T-cell (primary cell): Measurements from ENCODE around the gene DCAF6. TPM values are rescaled to one million over a fixed set of nuclear protein-coding genes. Genes with fewer than 3 reads are reported as not detected.

Experiments used
- ATAC-seq, 4 experiments: fragments of 200-7000 bp in 3 of 4; fragments of 150-1000 bp in 1 of 4; cut with Tn5 transposase; replicated peaks in 1 of 4; 1 replicate in 3 of 4; 2 replicates in 1 of 4; pipeline ENCODE4 v1.10.0; 2021; ENCODE audit warnings: moderate library complexity in 3 of 4, mild to moderate bottlenecking in 2 of 4, moderate number of reproducible peaks in 1 of 4
- CTCF ChIA-PET, 2 donors: fragments of 300-600 bp; sonication (Branson Sonifier 250); formaldehyde crosslinking; loops; one replicate each; lab custom pipeline; 2022; ENCODE audit warnings: antibody characterized with exemption in 2 of 2; lab: Charles Lee
- POLR2A ChIA-PET, 2 donors: fragments of 300-600 bp; sonication (Branson Sonifier 250); formaldehyde crosslinking; loops; one replicate each; lab custom pipeline; 2022; ENCODE audit warnings: antibody characterized with exemption in 2 of 2; lab: Charles Lee
- DNase-seq, 35 experiments: peaks; one replicate each; pipeline versions ENCODE4 v3.0.0 to v3.0.0-alpha.2; 2013 to 2023
- H3K27ac ChIP-seq: one replicate; pipeline ENCODE4 v1.5.1; 2013; ENCODE audit warnings: low read length
- H3K27me3 ChIP-seq, 2 experiments: replicated peaks in 1 of 2; 1 replicate in 1 of 2; 2 replicates in 1 of 2; pipeline versions ENCODE4 v1.6.1 to v1.7.0; 2013; ENCODE audit warnings: low read length in 1 of 2, mixed read lengths in 1 of 2; ENCODE audit not compliant: control insufficient read depth in 2 of 2, insufficient read depth in 2 of 2; ENCODE audit errors: extremely low read depth in 1 of 2
- H3K36me3 ChIP-seq, 2 donors: 1 replicate in 1 of 2; 2 replicates in 1 of 2; pipeline versions ENCODE4 v1.6.1 to v1.7.0; 2013; ENCODE audit warnings: low read length in 1 of 2; ENCODE audit not compliant: control insufficient read depth in 2 of 2, insufficient read depth in 1 of 2; ENCODE audit errors: extremely low read depth in 1 of 2
- H3K4me1 ChIP-seq, 2 experiments: 1 replicate in 1 of 2; 2 replicates in 1 of 2; pipeline versions ENCODE4 v1.6.1 to v1.7.0; 2013; ENCODE audit warnings: low read length in 2 of 2, mixed read lengths in 1 of 2; ENCODE audit not compliant: insufficient read depth in 2 of 2, control insufficient read depth in 1 of 2; ENCODE audit errors: extremely low read depth in 1 of 2
- H3K4me3 ChIP-seq, 2 donors: 1 replicate in 1 of 2; 2 replicates in 1 of 2; pipeline versions ENCODE4 v1.5.1 to v1.7.0; 2013; ENCODE audit warnings: mild to moderate bottlenecking in 2 of 2, low read length in 1 of 2, moderate library complexity in 1 of 2; ENCODE audit not compliant: control insufficient read depth in 1 of 2; ENCODE audit errors: extremely low read depth in 1 of 2
- H3K9me3 ChIP-seq: 2 replicates; pipeline ENCODE4 v1.7.0; 2013
- H3K27ac Mint-ChIP-seq, 2 donors: one replicate each; pipeline ENCODE4 v1.8.0; 2020 to 2021; ENCODE audit warnings: mild to moderate bottlenecking in 2 of 2, mixed read lengths in 2 of 2
- H3K27me3 Mint-ChIP-seq, 2 donors: one replicate each; pipeline ENCODE4 v1.8.0; 2021 to 2022; ENCODE audit warnings: mixed read lengths in 2 of 2
- H3K36me3 Mint-ChIP-seq: one replicate; pipeline ENCODE4 v1.8.0; 2021; ENCODE audit warnings: mixed read lengths
- H3K4me1 Mint-ChIP-seq, 3 donors: one replicate each; pipeline ENCODE4 v1.8.0; 2020 to 2022; ENCODE audit warnings: mixed read lengths in 3 of 3, mild to moderate bottlenecking in 1 of 3
- H3K4me3 Mint-ChIP-seq, 3 donors: one replicate each; pipeline ENCODE4 v1.8.0; 2020 to 2022; ENCODE audit warnings: mild to moderate bottlenecking in 3 of 3, mixed read lengths in 3 of 3, moderate library complexity in 3 of 3
- H3K9me3 Mint-ChIP-seq, 3 donors: one replicate each; pipeline ENCODE4 v1.8.0; 2020 to 2022; ENCODE audit warnings: mixed read lengths in 3 of 3
- WGBS: methylation state at CpG from one replicate; pipeline ENCODE4 v1.1.5; 2013; ENCODE audit warnings: missing lambda C conversion rate; ENCODE audit not compliant: insufficient coverage; 5-methylcytosine and 5-hydroxymethylcytosine counted together
- total RNA-seq, 35 experiments: library from RNA in 6 of 35; stranded (reverse) in 6 of 35; fragments of 120-200 nt in 1 of 35; gene quantifications; one replicate each; pipeline versions ENCODE4 v1.2.1 to v1.2.4 and lab custom pipeline; 2013 to 2026

The DCAF6 gene
- total RNA-seq, 5 donors from 2014 or later (not counting 1 experiment from before 2014, with no cell fraction given) = 21.6 to 27.4 (median 26.9) TPM

DNA sequence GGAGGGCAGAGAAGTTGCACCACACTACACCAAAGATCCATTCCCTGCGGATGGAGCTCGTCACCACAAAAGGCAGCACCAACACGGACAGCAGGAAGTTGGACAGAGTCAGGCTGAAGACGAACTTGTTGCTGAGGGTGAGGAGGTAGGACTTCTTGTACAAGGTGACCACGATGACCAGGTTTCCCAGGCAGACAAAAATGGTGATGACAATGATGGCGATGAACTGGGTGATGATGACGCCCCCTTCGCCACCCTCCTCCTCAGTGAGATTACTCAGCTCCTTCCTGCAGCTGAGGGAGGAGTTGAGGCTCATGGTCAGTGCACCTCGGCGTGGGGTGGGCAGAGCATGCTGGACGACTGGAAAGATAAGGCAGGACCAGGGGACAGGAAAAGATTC lies 168.1 kb downstream of the DCAF6 start:
- no CpG with 5 or more reads among the region's 11 CpGs for WGBS
- DNase-seq = no peak

DNA sequence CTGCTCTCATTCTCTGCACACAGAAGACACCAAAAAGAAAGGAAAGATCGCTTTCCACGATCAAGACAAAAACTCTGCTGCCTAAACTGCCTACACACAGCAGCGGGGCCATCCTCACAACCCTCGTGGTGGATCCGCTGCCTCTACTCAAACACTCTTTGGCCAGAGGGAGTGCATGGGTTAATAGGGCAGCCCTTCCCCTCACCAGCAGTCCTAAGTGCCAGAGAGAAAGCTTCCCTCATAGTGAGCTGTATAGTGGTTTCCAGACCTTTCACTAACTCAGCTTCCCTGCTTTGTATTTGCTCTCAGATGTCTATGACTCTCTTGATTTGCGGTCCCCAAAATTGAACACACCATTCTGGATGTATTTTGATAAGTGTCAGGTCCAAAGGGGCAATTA lies 169.4 kb downstream of the DCAF6 start:
- Histone ChIP-seq H3K4me3 (no peak overlapping the region), H3K4me1 (no peaks in the 10 kb centered on the region), H3K27ac (no peak overlapping the region), H3K27me3 (peaks cover 0 to 12% of the 10 kb centered on the region in 2 experiments), H3K9me3 (no peaks in the 10 kb centered on the region), H3K36me3 (no peaks in the 10 kb centered on the region)
- no CpG with 5 or more reads among the region's 6 CpGs for WGBS
- H3K27ac Mint-ChIP-seq = no peak overlapping the region
- ATAC-seq (no peak), DNase-seq (no peak)
- H3K27me3 Mint-ChIP-seq = peaks cover 9% of the 10 kb centered on the region in 2 donors
- H3K9me3 Mint-ChIP-seq = no peaks in the 10 kb centered on the region
- ChIA-PET CTCF (no interaction called here), POLR2A (no interaction called here)
- no peak overlapping the region for H3K4me3 Mint-ChIP-seq
- H3K4me1 Mint-ChIP-seq = no peaks in the 10 kb centered on the region
- H3K36me3 Mint-ChIP-seq = no peaks in the 10 kb centered on the region

More for the DNA sequence above, 168.1 kb downstream of the DCAF6 start:
- Histone ChIP-seq H3K9me3 (no peaks in the 10 kb centered on the region), H3K36me3 (no peaks in the 10 kb centered on the region), H3K4me1 (no peaks in the 10 kb centered on the region), H3K4me3 (no peak overlapping the region), H3K27me3 (peaks cover 0 to 12% of the 10 kb centered on the region in 2 experiments), H3K27ac (no peak overlapping the region)
- Mint-ChIP-seq H3K9me3 (no peaks in the 10 kb centered on the region), H3K4me3 (no peak overlapping the region), H3K27me3 (peaks cover 9% of the 10 kb centered on the region in 2 donors), H3K27ac (no peak overlapping the region), H3K4me1 (no peaks in the 10 kb centered on the region), H3K36me3 (no peaks in the 10 kb centered on the region)
- no peak for ATAC-seq
- ChIA-PET POLR2A (interaction anchor here in 1 of 2 donors (0.5 kb wide), 1 partner anchor 55 kb away, joined by 3 read pairs; no protein-coding TSS in a partner anchor), CTCF (no interaction called here)

DNA sequence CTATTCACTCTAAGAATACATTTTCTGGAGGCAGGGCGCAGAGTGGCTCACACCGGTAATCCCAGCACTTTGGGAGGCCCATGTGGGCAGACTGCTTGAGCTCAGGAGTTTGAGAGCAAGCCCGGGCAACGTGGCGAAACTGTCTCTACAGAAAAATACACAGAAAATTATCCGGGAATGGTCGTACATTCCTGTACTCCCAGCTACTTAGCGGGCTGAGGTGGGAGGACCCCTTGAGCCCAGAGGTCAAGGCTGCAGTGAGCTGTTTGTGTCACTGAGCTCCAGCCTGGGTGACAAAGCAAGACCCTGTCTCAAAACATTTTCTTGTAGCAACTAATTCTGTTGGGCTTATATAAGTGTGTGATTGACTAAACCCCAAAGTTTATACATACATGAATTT lies 169.8 kb downstream of the DCAF6 start:
- DNase-seq (no peak), ATAC-seq (no peak)
- Mint-ChIP-seq H3K27ac (no peak overlapping the region), H3K4me3 (no peak overlapping the region), H3K9me3 (no peaks in the 10 kb centered on the region), H3K4me1 (no peaks in the 10 kb centered on the region), H3K27me3 (peaks cover 9% of the 10 kb centered on the region in 2 donors), H3K36me3 (no peaks in the 10 kb centered on the region)
- Histone ChIP-seq H3K9me3 (no peaks in the 10 kb centered on the region), H3K4me3 (no peak overlapping the region), H3K4me1 (no peaks in the 10 kb centered on the region), H3K36me3 (no peaks in the 10 kb centered on the region), H3K27ac (no peak overlapping the region), H3K27me3 (peaks cover 0 to 12% of the 10 kb centered on the region in 2 experiments)
- POLR2A ChIA-PET = no interaction called here
- 84% methylated on average over 3 of the region's 8 CpGs for WGBS
- CTCF ChIA-PET = no interaction called here

DNA sequence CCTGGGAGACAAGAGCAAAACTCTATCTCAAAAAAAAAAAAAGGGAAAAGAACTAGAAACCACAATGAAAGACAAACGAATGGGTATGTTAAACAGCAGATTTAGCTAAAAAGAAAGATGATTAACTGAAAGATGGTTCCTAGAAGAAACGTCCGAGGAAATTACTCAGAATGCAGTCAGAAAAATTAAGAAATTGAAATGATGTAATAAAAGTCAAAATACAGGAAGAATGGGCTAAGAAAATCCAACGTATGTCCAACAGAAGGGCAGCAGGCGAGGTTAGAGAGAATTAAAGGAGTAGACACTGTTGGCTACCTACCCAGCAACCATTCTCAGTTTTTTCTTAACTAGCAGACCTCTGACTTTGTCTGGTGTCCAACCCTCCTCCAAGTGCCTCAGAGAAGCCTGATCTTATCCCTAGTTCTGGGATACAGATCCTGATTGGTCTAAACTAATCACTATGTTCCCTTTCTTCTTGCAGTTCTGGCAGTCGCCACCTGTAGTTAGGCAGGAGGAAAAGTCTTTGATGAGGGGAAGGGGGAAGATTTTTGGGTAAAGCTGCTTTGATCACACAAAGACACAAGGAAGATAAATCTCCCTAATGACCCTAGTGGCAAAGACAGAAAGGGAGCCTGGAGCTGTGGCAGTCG lies 174.5 kb downstream of the DCAF6 start:
- Histone ChIP-seq H3K27me3 (peaks cover 0 to 3% of the 10 kb centered on the region in 2 experiments), H3K4me1 (no peaks in the 10 kb centered on the region), H3K4me3 (no peak overlapping the region), H3K27ac (no peak overlapping the region), H3K9me3 (no peaks in the 10 kb centered on the region), H3K36me3 (no peaks in the 10 kb centered on the region)
- ATAC-seq = no peak
- ChIA-PET POLR2A (interaction anchor here in 1 of 2 donors (0.7 kb wide), 1 partner anchor 322 kb away, joined by 3 read pairs; no protein-coding TSS in a partner anchor), CTCF (interaction anchor here (0.6 to 0.7 kb wide), 2 partner anchors 1058 to 1315 kb away, joined by 4 to 5 read pairs; no protein-coding TSS in a partner anchor)
- H3K4me3 Mint-ChIP-seq = no peak overlapping the region
- peaks cover 0 to 1% of the 10 kb centered on the region in 2 donors for H3K27me3 Mint-ChIP-seq
- H3K27ac Mint-ChIP-seq = no peak overlapping the region
- WGBS = 86% methylated on average over 2 of the region's 7 CpGs
- no peaks in the 10 kb centered on the region for H3K4me1 Mint-ChIP-seq
- DNase-seq = no peak
- no peaks in the 10 kb centered on the region for H3K9me3 Mint-ChIP-seq
- no peaks in the 10 kb centered on the region for H3K36me3 Mint-ChIP-seq

DNA sequence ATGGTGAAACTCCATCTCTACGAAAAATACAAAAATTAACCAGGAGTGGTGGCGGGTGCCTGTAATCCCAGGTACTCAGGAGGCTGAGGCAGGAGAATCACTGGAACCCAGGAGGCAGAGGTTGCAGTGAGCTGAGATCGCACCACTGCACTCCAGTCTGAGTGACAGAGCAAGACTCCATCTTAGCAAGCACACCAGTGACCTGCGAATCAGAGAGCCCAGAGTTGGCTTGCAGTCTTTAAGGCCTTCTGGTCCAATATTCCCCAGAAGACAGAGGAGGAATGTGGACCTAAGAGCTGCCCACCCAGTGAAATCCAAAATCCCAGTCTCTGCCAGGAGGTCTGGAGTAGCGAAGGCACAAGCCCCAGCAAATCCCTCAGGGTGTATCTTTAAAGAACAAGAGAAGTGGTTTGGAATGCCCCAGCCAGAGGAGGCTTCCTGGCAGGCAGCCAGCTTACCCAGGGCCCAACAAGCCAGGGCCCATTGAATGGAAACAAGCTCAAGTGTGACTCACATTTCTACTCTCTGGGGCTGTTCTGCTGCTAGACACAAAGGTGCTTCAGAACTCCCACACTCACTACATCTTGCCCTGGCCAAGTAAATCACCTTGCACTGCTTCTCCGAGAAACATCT lies 176.3 kb downstream of the DCAF6 start:
- POLR2A ChIA-PET = no interaction called here

DNA sequence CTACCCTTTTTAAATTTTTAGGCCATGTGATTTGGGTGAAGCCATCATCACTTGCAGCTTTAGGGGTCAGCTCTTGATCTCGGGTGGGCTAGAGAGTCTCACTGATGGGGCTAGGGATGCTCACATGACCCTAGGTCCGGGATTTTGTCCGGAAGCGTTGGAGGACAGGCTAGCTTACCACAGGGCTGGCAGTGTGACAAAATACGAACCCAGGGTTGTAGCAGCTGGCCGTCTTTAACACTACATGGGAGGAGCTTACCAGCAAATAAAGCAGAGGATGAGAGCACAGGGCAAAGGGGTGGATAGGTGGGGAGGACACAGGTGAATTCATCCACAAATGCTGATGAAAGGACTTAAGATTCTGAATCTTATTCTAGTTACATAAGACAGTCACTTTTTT lies 178.4 kb downstream of the DCAF6 start:
- DNase-seq = no peak
- H3K9me3 Mint-ChIP-seq = no peaks in the 10 kb centered on the region
- Histone ChIP-seq H3K27me3 (peaks cover 0 to 3% of the 10 kb centered on the region in 2 experiments), H3K4me1 (no peaks in the 10 kb centered on the region), H3K27ac (no peak overlapping the region), H3K36me3 (no peaks in the 10 kb centered on the region), H3K4me3 (no peak overlapping the region), H3K9me3 (no peaks in the 10 kb centered on the region)
- H3K4me3 Mint-ChIP-seq = no peak overlapping the region
- H3K27me3 Mint-ChIP-seq = peaks cover 0 to 7% of the 10 kb centered on the region in 2 donors
- ChIA-PET CTCF (interaction anchor here (0.7 kb wide), 2 partner anchors 73 to 1167 kb away, joined by 3 read pairs; no protein-coding TSS in a partner anchor), POLR2A (no interaction called here)
- no peak for ATAC-seq
- H3K36me3 Mint-ChIP-seq = peaks cover 1% of the 10 kb centered on the region
- 88% methylated on average over 6 of the region's 6 CpGs for WGBS
- H3K4me1 Mint-ChIP-seq = no peaks in the 10 kb centered on the region
- H3K27ac Mint-ChIP-seq = no peak overlapping the region

More for the DNA sequence above, 176.3 kb downstream of the DCAF6 start:
- Mint-ChIP-seq H3K4me3 (no peak overlapping the region), H3K27me3 (peaks cover 0 to 5% of the 10 kb centered on the region in 2 donors), H3K9me3 (no peaks in the 10 kb centered on the region), H3K36me3 (no peaks in the 10 kb centered on the region), H3K27ac (no peak overlapping the region), H3K4me1 (no peaks in the 10 kb centered on the region)
- Histone ChIP-seq H3K9me3 (no peaks in the 10 kb centered on the region), H3K27me3 (peaks cover 0 to 3% of the 10 kb centered on the region in 2 experiments), H3K4me1 (no peaks in the 10 kb centered on the region), H3K4me3 (no peak overlapping the region), H3K27ac (no peak overlapping the region), H3K36me3 (no peaks in the 10 kb centered on the region)
- CTCF ChIA-PET = interaction anchor here in 1 of 2 donors (0.5 kb wide), 1 partner anchor 927 kb away, joined by 4 read pairs; no protein-coding TSS in a partner anchor
- 82% methylated on average over 5 of the region's 6 CpGs for WGBS
- peak in 2 of 35 experiments; percentile 6 to 24 for DNase-seq
- ATAC-seq = no peak
